ENCODE results near the gene HEMK1.

DNA sequence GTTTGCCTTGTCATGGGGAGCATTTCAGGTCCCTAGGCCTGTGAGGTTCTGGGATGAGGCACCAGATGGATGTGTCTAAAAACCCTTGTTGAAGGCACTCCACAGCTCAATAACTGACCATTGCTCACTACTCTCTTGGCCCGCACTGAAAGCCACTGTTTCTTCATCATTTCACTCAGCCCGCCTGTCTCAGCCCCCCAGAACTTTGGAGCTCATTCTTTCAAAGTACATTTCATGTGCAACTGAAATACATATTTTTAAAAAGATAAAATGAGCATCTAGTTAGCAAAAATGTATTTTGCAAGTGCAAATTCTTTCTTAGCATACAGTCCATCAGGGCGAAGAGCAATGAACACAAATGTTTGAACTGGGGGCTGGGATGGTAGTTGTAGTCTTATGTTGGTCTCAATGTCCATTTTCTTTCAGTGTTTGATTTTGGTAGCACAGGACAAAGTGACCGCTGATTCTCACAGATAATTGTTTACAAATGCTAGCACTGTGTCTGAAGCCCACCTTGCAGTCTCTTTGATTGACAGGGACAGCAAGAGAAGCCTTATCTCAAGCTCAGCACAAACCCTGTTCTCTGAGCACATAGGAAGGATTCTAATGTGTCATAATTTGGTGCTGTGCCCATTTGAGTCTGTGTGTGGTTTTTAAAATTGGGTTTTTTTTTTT is 19.6 kb downstream of the HEMK1 start:
- TF ChIP-seq, protein P1, sequence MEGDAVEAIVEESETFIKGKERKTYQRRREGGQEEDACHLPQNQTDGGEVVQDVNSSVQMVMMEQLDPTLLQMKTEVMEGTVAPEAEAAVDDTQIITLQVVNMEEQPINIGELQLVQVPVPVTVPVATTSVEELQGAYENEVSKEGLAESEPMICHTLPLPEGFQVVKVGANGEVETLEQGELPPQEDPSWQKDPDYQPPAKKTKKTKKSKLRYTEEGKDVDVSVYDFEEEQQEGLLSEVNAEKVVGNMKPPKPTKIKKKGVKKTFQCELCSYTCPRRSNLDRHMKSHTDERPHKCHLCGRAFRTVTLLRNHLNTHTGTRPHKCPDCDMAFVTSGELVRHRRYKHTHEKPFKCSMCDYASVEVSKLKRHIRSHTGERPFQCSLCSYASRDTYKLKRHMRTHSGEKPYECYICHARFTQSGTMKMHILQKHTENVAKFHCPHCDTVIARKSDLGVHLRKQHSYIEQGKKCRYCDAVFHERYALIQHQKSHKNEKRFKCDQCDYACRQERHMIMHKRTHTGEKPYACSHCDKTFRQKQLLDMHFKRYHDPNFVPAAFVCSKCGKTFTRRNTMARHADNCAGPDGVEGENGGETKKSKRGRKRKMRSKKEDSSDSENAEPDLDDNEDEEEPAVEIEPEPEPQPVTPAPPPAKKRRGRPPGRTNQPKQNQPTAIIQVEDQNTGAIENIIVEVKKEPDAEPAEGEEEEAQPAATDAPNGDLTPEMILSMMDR (IDR thresholded peaks at IDR 0.05; ENCODE audit: low read depth, low read length, missing input control) = no peak
- TF ChIP-seq TAF1 (conservative IDR thresholded peaks at IDR 0.05) (no peak), YY1 (IDR thresholded peaks at IDR 0.05) (peak; percentile 81), SP1 (IDR thresholded peaks at IDR 0.05) (peak; percentile 91), JUND (IDR thresholded peaks at IDR 0.05) (peak in 1 of 2 donors; percentile 21), ATF3 (IDR thresholded peaks at IDR 0.05) (no peak)
- TF ChIP-seq, protein P2, sequence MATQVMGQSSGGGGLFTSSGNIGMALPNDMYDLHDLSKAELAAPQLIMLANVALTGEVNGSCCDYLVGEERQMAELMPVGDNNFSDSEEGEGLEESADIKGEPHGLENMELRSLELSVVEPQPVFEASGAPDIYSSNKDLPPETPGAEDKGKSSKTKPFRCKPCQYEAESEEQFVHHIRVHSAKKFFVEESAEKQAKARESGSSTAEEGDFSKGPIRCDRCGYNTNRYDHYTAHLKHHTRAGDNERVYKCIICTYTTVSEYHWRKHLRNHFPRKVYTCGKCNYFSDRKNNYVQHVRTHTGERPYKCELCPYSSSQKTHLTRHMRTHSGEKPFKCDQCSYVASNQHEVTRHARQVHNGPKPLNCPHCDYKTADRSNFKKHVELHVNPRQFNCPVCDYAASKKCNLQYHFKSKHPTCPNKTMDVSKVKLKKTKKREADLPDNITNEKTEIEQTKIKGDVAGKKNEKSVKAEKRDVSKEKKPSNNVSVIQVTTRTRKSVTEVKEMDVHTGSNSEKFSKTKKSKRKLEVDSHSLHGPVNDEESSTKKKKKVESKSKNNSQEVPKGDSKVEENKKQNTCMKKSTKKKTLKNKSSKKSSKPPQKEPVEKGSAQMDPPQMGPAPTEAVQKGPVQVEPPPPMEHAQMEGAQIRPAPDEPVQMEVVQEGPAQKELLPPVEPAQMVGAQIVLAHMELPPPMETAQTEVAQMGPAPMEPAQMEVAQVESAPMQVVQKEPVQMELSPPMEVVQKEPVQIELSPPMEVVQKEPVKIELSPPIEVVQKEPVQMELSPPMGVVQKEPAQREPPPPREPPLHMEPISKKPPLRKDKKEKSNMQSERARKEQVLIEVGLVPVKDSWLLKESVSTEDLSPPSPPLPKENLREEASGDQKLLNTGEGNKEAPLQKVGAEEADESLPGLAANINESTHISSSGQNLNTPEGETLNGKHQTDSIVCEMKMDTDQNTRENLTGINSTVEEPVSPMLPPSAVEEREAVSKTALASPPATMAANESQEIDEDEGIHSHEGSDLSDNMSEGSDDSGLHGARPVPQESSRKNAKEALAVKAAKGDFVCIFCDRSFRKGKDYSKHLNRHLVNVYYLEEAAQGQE (IDR thresholded peaks at IDR 0.05) = no peak

Measured in liver (tissue), 3 donors.